NCI-H226 (cell line): Measurements from ENCODE around the gene ANKRD66.
"Not testable (repeated sequence)": the region's sequence is repeated elsewhere in the genome, so short reads cannot be mapped to it uniquely, and the experiment has no call there.

Source experiments
- DNase-seq: peaks from one replicate; pipeline ENCODE4 v3.0.0-alpha.2; 2015

ANKRD66 gene

GRCh38 chr6:46746696-46747095 is at the start of gene ANKRD66:
ANKRD66 (plus strand) TSS chr6:46746933; CDS start chr6:46751949, 5,016 bp downstream.
- DNase-seq: no peak

- DNase-seq: no peak
Observed at GRCh38 chr6:46699970-46700369, 46.8 kb upstream of the ANKRD66 start.

- DNase-seq: peak; percentile 40
Observed at GRCh38 chr6:46704562-46704961, 42.2 kb upstream of the ANKRD66 start.

GRCh38 chr6:46706464-46706863 is 40.3 kb upstream of the ANKRD66 start:
- DNase-seq: no peak

- DNase-seq: no peak
Observed at GRCh38 chr6:46711491-46711890, 35.2 kb upstream of the ANKRD66 start.

- DNase-seq: peak; percentile 56
Observed at GRCh38 chr6:46715141-46715540, 31.6 kb upstream of the ANKRD66 start.

- peak; percentile 88 for DNase-seq
Observed at GRCh38 chr6:46719099-46719498, 27.6 kb upstream of the ANKRD66 start.

GRCh38 chr6:46720401-46720800 is 26.3 kb upstream of the ANKRD66 start:
- DNase-seq: no peak

GRCh38 chr6:46729787-46730326 is 16.9 kb upstream of the ANKRD66 start:
- no peak for DNase-seq

- no peak for DNase-seq
Observed at GRCh38 chr6:46730921-46731461, 15.7 kb upstream of the ANKRD66 start.

- DNase-seq: no peak
Observed at GRCh38 chr6:46733341-46733801, 13.4 kb upstream of the ANKRD66 start.

- DNase-seq: no peak
Observed at GRCh38 chr6:46734867-46735719, 11.6 kb upstream of the ANKRD66 start, which contains the start of gene PLA2G7. PLA2G7 (minus strand) TSS chr6:46735375; CDS start chr6:46722891, 12,484 bp downstream.

GRCh38 chr6:46735720-46736031 is 11.1 kb upstream of the ANKRD66 start:
- no peak for DNase-seq

GRCh38 chr6:46736906-46737305 is 9.8 kb upstream of the ANKRD66 start:
- DNase-seq: peak; percentile 50

- DNase-seq: no peak
Observed at GRCh38 chr6:46741482-46741881, 5.3 kb upstream of the ANKRD66 start.

GRCh38 chr6:46741910-46742309 is 4.8 kb upstream of the ANKRD66 start:
- no peak for DNase-seq

- DNase-seq: no peak
Observed at GRCh38 chr6:46743425-46744158, 3.1 kb upstream of the ANKRD66 start.

- DNase-seq: not testable (repeated sequence)
Observed at GRCh38 chr6:46744159-46744725, 2.5 kb upstream of the ANKRD66 start.

- DNase-seq: no peak
Observed at GRCh38 chr6:46745973-46746372, 760 bp upstream of the ANKRD66 start.

GRCh38 chr6:46748940-46749503 is 2.3 kb downstream of the ANKRD66 start:
- DNase-seq: no peak

- DNase-seq: no peak
Observed at GRCh38 chr6:46749731-46750130, 3.0 kb downstream of the ANKRD66 start.

GRCh38 chr6:46751658-46752057 is 4.9 kb downstream of the ANKRD66 start:
- DNase-seq: no peak

GRCh38 chr6:46755865-46756264 is 9.1 kb downstream of the ANKRD66 start:
- no peak for DNase-seq
